ENCODE results near the gene PREX1.
"Not testable (repeated sequence)": the region's sequence is repeated elsewhere in the genome, so short reads cannot be mapped to it uniquely, and the experiment has no call there.

PREX1 gene, protein sequence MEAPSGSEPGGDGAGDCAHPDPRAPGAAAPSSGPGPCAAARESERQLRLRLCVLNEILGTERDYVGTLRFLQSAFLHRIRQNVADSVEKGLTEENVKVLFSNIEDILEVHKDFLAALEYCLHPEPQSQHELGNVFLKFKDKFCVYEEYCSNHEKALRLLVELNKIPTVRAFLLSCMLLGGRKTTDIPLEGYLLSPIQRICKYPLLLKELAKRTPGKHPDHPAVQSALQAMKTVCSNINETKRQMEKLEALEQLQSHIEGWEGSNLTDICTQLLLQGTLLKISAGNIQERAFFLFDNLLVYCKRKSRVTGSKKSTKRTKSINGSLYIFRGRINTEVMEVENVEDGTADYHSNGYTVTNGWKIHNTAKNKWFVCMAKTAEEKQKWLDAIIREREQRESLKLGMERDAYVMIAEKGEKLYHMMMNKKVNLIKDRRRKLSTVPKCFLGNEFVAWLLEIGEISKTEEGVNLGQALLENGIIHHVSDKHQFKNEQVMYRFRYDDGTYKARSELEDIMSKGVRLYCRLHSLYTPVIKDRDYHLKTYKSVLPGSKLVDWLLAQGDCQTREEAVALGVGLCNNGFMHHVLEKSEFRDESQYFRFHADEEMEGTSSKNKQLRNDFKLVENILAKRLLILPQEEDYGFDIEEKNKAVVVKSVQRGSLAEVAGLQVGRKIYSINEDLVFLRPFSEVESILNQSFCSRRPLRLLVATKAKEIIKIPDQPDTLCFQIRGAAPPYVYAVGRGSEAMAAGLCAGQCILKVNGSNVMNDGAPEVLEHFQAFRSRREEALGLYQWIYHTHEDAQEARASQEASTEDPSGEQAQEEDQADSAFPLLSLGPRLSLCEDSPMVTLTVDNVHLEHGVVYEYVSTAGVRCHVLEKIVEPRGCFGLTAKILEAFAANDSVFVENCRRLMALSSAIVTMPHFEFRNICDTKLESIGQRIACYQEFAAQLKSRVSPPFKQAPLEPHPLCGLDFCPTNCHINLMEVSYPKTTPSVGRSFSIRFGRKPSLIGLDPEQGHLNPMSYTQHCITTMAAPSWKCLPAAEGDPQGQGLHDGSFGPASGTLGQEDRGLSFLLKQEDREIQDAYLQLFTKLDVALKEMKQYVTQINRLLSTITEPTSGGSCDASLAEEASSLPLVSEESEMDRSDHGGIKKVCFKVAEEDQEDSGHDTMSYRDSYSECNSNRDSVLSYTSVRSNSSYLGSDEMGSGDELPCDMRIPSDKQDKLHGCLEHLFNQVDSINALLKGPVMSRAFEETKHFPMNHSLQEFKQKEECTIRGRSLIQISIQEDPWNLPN (N-terminal part only)

DNA sequence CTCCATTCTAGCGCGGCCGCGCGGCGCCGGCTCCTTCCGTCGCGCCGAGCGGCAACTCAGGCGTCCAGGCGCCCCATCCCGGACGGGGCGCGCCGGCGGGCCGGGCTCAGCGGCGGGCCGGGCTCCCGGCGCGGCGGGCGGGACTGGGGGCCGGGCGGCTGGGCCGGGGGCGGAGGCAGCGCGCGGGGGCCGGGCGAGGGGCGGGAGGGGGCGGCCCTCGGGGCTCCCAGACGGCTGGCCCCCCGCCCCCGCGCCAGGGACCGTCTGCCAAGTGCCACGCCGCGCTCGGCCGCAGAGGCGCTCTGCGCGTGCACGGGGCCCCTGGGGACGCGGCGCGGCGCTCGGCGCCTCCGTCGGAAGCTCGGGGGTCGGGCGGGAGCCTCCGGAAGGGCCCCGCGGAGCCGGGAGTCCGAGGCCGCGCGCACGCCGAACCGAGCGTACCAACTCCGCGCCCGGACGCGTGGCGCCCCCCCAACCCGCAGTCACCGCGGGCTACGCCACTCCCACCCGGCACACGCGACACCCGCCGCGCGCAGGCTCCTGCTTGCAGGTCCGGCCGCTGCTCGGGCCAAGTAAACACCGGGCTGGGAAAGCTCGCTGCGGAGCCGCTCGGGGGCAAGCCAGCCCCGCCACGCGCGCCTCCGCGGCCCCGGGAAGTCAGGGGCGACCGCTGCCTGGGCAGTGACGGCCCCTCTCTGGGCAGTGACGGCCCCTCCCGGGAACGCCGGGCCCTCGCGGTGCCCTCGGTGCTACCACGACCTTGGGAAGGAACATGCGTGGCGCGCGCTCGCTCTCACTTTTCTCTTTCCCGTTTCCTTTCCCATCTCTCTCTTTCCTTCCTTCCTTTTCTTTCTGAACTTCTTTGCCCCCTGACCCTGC is at the start of gene PREX1:
PREX1 (minus strand) TSS at position 145 of the 879 bp plus-strand sequence; CDS start at position 6, 139 bp downstream.
- peaks cover 0 to 6% (median 0%) of the 10 kb centered on the region in 11 experiments; a peak in 3 of 22 replicates for H3K36me3 ChIP-seq
- H3K4me1 ChIP-seq = peaks cover 49 to 81% (median 69%) of the 10 kb centered on the region in 10 experiments
- H3K9ac ChIP-seq = peak within 1 kb of the TSS; percentile 71 to 98 (median 83)
- peak within 1 kb of the TSS; percentile 92 to 97 (median 95) for H3K4me2 ChIP-seq
- H4K20me1 ChIP-seq = peaks cover 0 to 30% (median 16%) of the 10 kb centered on the region in 11 experiments; a peak in 13 of 22 replicates
- no peaks in the 10 kb centered on the region for H3K9me3 ChIP-seq (replicated peaks in 1 of 11)
- peaks cover 0 to 56% (median 46%) of the 10 kb centered on the region in 11 experiments; a peak in 18 of 22 replicates for H3K27me3 ChIP-seq
- no peak for TF ChIP-seq Cebpa-rat (IDR thresholded peaks at IDR 0.05)
- H3K4me3 ChIP-seq = peak within 1 kb of the TSS; percentile 68 to 98 (median 78)
- H3K27ac ChIP-seq = peak within 1 kb of the TSS; percentile 68 to 88 (median 76)

DNA sequence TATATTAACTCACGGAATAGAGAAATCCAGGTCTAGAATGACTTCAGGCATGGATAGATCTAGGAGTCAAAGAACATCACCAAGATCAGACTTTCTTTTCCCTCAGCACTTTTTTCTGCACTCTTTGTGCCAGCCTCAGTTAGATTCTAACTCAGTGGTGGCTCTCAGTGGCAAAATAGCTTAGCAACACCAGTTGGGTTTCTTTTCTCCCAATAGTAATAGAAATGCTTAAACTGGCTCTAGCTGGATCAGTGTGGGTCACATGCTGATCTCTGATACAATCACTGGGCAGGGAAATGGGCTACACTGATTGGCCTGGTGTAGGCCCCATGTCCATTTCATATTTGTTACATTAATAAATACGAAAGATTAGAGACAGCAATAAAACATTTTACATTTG is 49.5 kb upstream of the PREX1 start:
- no peaks in the 10 kb centered on the region for H4K20me1 ChIP-seq
- no peak overlapping the region for H3K4me2 ChIP-seq
- H3K9ac ChIP-seq = no peak overlapping the region
- no peak for TF ChIP-seq Cebpa-rat (IDR thresholded peaks at IDR 0.05)
- H3K36me3 ChIP-seq = no peaks in the 10 kb centered on the region
- H3K27me3 ChIP-seq = no peaks in the 10 kb centered on the region
- H3K4me1 ChIP-seq = peaks cover 20 to 68% (median 35%) of the 10 kb centered on the region in 10 experiments
- no peak overlapping the region for H3K4me3 ChIP-seq
- H3K27ac ChIP-seq = no peak overlapping the region
- no peaks in the 10 kb centered on the region for H3K9me3 ChIP-seq (replicated peaks in 1 of 11)

DNA sequence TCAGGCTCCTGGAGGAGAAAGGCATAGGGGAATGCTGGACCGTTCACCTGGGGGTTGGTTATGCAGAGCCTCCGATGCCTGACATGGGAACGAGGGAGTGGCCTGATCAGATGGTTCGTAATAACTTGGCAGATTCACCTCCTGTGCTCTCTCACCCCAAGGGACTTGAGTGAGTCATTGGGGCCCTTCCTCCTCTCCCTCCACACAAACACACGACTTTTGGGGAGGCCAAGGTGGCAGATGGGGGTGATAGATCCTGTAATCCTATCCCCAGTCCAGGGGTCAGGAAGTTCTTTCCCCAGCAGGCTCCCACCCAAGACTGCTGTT is 48.1 kb upstream of the PREX1 start:
- peak overlapping the region; percentile 22 to 90 (median 57); a peak in 21 of 22 replicates for H3K4me2 ChIP-seq
- TF ChIP-seq Cebpa-rat (IDR thresholded peaks at IDR 0.05) = no peak
- peaks cover 20 to 73% (median 39%) of the 10 kb centered on the region in 10 experiments for H3K4me1 ChIP-seq
- no peaks in the 10 kb centered on the region for H3K27me3 ChIP-seq
- peak overlapping the region in 3 of 11 experiments; percentile 10 to 24 (median 16); a peak in 4 of 22 replicates for H3K27ac ChIP-seq
- no peaks in the 10 kb centered on the region for H3K9me3 ChIP-seq (replicated peaks in 1 of 11)
- H3K36me3 ChIP-seq = no peaks in the 10 kb centered on the region
- H3K9ac ChIP-seq = no peak overlapping the region
- H4K20me1 ChIP-seq = no peaks in the 10 kb centered on the region
- no peak overlapping the region for H3K4me3 ChIP-seq

DNA sequence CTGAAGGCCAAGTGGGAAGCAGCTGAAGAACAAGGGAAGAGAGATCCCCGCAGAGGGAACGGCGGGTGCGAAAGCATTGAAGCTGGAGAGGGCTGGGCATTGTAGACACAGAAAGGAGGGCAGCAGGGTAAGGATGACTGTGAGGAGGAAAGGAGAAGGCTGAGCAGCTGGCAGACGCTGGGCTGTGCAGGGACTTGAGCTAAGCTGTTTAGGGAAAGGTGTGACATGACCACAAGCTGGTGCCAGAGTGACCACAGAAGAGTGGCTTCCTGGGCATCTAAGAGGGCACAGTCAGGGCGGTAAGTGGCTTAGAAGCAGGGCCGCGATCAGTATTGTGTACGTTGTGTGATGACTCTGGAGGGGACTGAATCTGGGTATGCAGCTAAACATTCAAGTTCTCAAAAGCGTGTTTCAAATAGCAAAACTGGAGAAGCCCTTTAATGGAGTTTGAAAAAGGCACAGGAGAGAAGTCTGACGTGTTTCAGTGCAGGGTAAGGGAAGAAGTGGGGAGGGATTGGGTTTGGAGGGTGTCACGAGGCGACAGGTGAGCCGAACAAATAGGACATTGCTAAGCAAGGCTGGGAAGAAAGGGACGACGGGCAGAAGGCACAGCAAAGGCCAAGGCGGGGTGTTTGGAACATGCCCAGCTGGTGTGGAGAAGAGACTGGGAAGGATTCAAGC is 47.6 kb upstream of the PREX1 start:
- H3K4me2 ChIP-seq = peak overlapping the region; percentile 22 to 90 (median 57); a peak in 21 of 22 replicates
- H3K9ac ChIP-seq = no peak overlapping the region
- no peaks in the 10 kb centered on the region for H3K27me3 ChIP-seq
- H3K4me1 ChIP-seq = peaks cover 20 to 72% (median 39%) of the 10 kb centered on the region in 10 experiments
- no peak for TF ChIP-seq Cebpa-rat (IDR thresholded peaks at IDR 0.05)
- H3K27ac ChIP-seq = peak overlapping the region in 5 of 11 experiments; percentile 10 to 33 (median 16); a peak in 6 of 22 replicates
- H4K20me1 ChIP-seq = no peaks in the 10 kb centered on the region
- no peaks in the 10 kb centered on the region for H3K36me3 ChIP-seq
- H3K9me3 ChIP-seq (replicated peaks in 1 of 11) = no peaks in the 10 kb centered on the region
- no peak overlapping the region for H3K4me3 ChIP-seq

DNA sequence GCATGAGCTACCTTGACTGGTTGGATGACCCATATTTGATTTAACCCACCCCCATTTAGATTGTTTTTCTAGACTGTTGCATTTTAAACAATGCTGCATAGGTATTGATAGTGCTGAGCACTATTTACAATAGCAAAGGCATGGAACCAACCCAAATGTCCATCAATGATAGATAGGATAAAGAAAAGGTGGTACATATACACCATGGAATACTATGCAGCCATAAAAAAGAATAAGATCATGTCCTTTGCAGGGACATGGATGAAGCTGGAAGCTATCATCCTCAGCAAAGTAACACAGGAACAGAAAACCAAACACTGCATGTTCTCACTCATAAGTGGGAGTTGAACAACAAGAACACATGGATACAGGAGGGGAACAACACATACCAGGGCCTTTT is 41.6 kb upstream of the PREX1 start:
- not testable (repeated sequence) for H4K20me1 ChIP-seq; H3K9ac ChIP-seq; H3K4me3 ChIP-seq; H3K36me3 ChIP-seq; H3K9me3 ChIP-seq (replicated peaks in 1 of 11); H3K27me3 ChIP-seq; H3K27ac ChIP-seq
- Histone ChIP-seq H3K4me1 (peaks cover 34 to 74% (median 41%) of the 10 kb centered on the region in 10 experiments), H3K4me2 (peak overlapping the region in 1 of 11 experiments; percentile 72; a peak in 1 of 22 replicates)

DNA sequence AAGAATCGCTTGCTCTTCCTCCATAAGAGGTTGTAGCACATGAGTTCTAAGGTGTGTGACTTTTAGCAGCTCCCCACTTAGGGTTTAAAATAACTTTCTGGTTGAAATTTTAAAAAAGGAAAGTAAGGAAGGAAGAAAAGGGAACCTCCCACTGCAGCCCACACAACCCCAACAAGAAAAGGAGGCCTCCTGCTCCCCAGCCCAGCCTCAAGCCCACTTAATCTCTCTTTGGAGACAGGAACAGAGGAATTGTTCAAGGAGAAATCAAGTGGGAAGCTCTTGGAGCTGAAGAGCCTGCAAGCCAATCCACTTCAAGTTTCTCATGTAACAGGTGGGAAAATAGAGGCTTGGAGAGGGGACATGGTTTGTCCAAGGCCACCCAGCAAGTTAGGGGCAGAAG is 39.1 kb upstream of the PREX1 start:
- Histone ChIP-seq H3K9me3 (replicated peaks in 1 of 11) (no peaks in the 10 kb centered on the region), H3K4me1 (peaks cover 28 to 59% (median 30%) of the 10 kb centered on the region in 10 experiments), H3K9ac (peak overlapping the region in 2 of 11 experiments; percentile 48 to 55; a peak in 2 of 22 replicates), H3K36me3 (no peaks in the 10 kb centered on the region), H3K4me3 (no peak overlapping the region), H3K27ac (0 out of 22 replicates have a peak overlapping the region, but pooled peaks of 1 of the 11 experiments have one; percentile 10), H3K27me3 (no peaks in the 10 kb centered on the region), H3K4me2 (peak overlapping the region; percentile 32 to 87 (median 46); a peak in 20 of 22 replicates), H4K20me1 (no peaks in the 10 kb centered on the region)
- TF ChIP-seq Cebpa-rat (IDR thresholded peaks at IDR 0.05) = no peak

DNA sequence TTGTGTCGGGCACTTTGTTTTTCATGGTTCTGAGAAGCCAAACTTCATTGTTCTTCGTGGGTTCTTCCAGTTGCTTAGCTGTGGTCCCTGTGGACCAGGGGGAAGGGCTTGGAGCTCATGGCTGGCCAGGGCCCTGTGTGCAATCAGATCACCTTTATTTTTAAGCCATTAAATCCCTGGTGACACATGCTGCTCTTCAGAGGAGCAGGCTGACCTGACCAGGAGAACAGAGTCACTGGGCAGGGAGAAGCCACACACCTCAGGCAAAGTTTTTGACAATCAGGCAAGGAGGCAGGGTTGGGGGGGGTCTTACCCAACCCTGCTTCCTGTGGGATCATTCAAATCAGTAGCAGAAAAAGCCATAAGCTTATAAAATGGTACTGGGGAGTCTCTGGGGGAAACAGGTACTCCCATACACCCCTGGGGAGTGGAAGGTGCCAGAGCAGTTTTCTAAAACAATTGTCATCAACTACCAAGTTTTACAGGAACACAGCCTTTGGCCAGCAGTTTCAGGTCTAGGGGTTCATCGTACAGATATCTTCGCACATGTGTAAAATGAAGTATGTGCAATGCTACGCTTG is 37.0 kb upstream of the PREX1 start:
- no peak for TF ChIP-seq Cebpa-rat (IDR thresholded peaks at IDR 0.05)

More for the DNA sequence above, 37.0 kb upstream of the PREX1 start:
- H3K4me2 ChIP-seq = peak overlapping the region; percentile 26 to 83 (median 74)
- peaks cover 40 to 71% (median 50%) of the 10 kb centered on the region in 10 experiments for H3K4me1 ChIP-seq
- no peaks in the 10 kb centered on the region for H3K9me3 ChIP-seq (replicated peaks in 1 of 11)
- no peak overlapping the region for H3K4me3 ChIP-seq
- no peak overlapping the region; a peak in 1 of 22 replicates for H3K27ac ChIP-seq
- no peaks in the 10 kb centered on the region for H3K27me3 ChIP-seq
- H4K20me1 ChIP-seq = no peaks in the 10 kb centered on the region
- H3K36me3 ChIP-seq = no peaks in the 10 kb centered on the region
- H3K9ac ChIP-seq = peak overlapping the region in 5 of 11 experiments; percentile 13 to 31 (median 25); a peak in 4 of 22 replicates
